ENCODE data around the gene NSD2. TPM values are rescaled to one million over a fixed set of nuclear protein-coding genes. Genes with fewer than 3 reads are reported as not detected.
"Not testable (repeated sequence)": the region's sequence is repeated elsewhere in the genome, so short reads cannot be mapped to it uniquely, and the experiment has no call there.

The NSD2 gene
- total RNA-seq, 3 donors from 2014 or later: 82.8 to 114 (median 83.3) TPM

GRCh38 chr4:1901127-1901526 is 29.9 kb downstream of the NSD2 start:
- Histone ChIP-seq H3K4me1 (ENCODE audit: low read depth) (peaks cover 4% of the 10 kb centered on the region), H3K36me3 (ENCODE audit: low read depth) (no peaks in the 10 kb centered on the region), H3K4me3 (no peak overlapping the region), H3K9me3 (no peaks in the 10 kb centered on the region)
- intact Hi-C loops (cut with DNase I, micrococcal nuclease): loop anchor here in 1 of 2 donors (10.0 kb wide), 1 partner anchor 156 kb away; no protein-coding TSS in a partner anchor
- DNase-seq (no peak), ATAC-seq (no peak)
- TF ChIP-seq CTCF (IDR thresholded peaks at IDR 0.05): no peak

- peaks cover 4% of the 10 kb centered on the region for H3K4me1 ChIP-seq (ENCODE audit: low read depth)
- TF ChIP-seq CTCF (IDR thresholded peaks at IDR 0.05): no peak
- H3K4me3 ChIP-seq: no peak overlapping the region
- H3K9me3 ChIP-seq: no peaks in the 10 kb centered on the region
- DNase-seq: no peak
- intact Hi-C loops (cut with DNase I, micrococcal nuclease): loop anchor here in 1 of 2 donors (10.0 kb wide), 1 partner anchor 157 kb away; no protein-coding TSS in a partner anchor
- H3K36me3 ChIP-seq (ENCODE audit: low read depth): no peaks in the 10 kb centered on the region
- ATAC-seq: no peak
These were observed 31.1 kb downstream of the NSD2 start for GRCh38 chr4:1902243-1902642.

GRCh38 chr4:1903035-1903434 is 31.8 kb downstream of the NSD2 start:
- TF ChIP-seq CTCF (IDR thresholded peaks at IDR 0.05): no peak
- DNase-seq: no peak
- intact Hi-C loops (cut with DNase I, micrococcal nuclease): loop anchor here in 1 of 2 donors (10.0 kb wide), 1 partner anchor 158 kb away; no protein-coding TSS in a partner anchor
- ATAC-seq: no peak
- Histone ChIP-seq H3K9me3 (no peaks in the 10 kb centered on the region), H3K4me1 (ENCODE audit: low read depth) (peaks cover 7% of the 10 kb centered on the region), H3K36me3 (ENCODE audit: low read depth) (no peaks in the 10 kb centered on the region), H3K4me3 (no peak overlapping the region)

- DNase-seq (no peak), ATAC-seq (no peak)
- Histone ChIP-seq H3K4me1 (ENCODE audit: low read depth) (peaks cover 13% of the 10 kb centered on the region), H3K36me3 (ENCODE audit: low read depth) (no peaks in the 10 kb centered on the region), H3K4me3 (no peak overlapping the region), H3K9me3 (no peaks in the 10 kb centered on the region)
- no peak for TF ChIP-seq CTCF (IDR thresholded peaks at IDR 0.05)
- intact Hi-C loops (cut with DNase I, micrococcal nuclease): loop anchor here in 1 of 2 donors (10.0 kb wide), 1 partner anchor 159 kb away; no protein-coding TSS in a partner anchor
These were observed 32.8 kb downstream of the NSD2 start for GRCh38 chr4:1904042-1904441.

GRCh38 chr4:1907848-1908525 is 36.8 kb downstream of the NSD2 start:
- DNase-seq: peak in 1 of 3 donors; percentile 30
- H3K4me3 ChIP-seq: no peak overlapping the region
- intact Hi-C loops (cut with DNase I, micrococcal nuclease): loop anchor here in 1 of 2 donors (10.0 kb wide), 1 partner anchor 163 kb away; no protein-coding TSS in a partner anchor
- H3K4me1 ChIP-seq (ENCODE audit: low read depth): peaks cover 13% of the 10 kb centered on the region
- H3K9me3 ChIP-seq: no peaks in the 10 kb centered on the region
- peak; percentile 87 for ATAC-seq
- no peaks in the 10 kb centered on the region for H3K36me3 ChIP-seq (ENCODE audit: low read depth)
- TF ChIP-seq CTCF (IDR thresholded peaks at IDR 0.05): no peak

GRCh38 chr4:1909696-1910095 is 38.5 kb downstream of the NSD2 start:
- intact Hi-C loops (cut with DNase I, micrococcal nuclease): loop anchor here in 1 of 2 donors (10.0 kb wide), 1 partner anchor 165 kb away; no protein-coding TSS in a partner anchor
- H3K36me3 ChIP-seq (ENCODE audit: low read depth); ATAC-seq; DNase-seq; H3K4me3 ChIP-seq; H3K4me1 ChIP-seq (ENCODE audit: low read depth); H3K9me3 ChIP-seq: not testable (repeated sequence)

Measured in mucosa of descending colon (tissue), 3 donors.